Hematopoietic multipotent progenitor cell treated with erythropoietin and hydrocortisone succinate and interleukin-3 and kit ligand, for 6 days (in vitro differentiated cells): Measurements from ENCODE around the gene LAMC3.

ENCODE experiments used
- DNase-seq: peaks from one replicate; pipeline ENCODE4 v3.0.0-alpha.2; 2015

LAMC3 gene

GRCh38 chr9:131048820-131049219 is 39.8 kb downstream of the LAMC3 start:
- DNase-seq = no peak

DNA sequence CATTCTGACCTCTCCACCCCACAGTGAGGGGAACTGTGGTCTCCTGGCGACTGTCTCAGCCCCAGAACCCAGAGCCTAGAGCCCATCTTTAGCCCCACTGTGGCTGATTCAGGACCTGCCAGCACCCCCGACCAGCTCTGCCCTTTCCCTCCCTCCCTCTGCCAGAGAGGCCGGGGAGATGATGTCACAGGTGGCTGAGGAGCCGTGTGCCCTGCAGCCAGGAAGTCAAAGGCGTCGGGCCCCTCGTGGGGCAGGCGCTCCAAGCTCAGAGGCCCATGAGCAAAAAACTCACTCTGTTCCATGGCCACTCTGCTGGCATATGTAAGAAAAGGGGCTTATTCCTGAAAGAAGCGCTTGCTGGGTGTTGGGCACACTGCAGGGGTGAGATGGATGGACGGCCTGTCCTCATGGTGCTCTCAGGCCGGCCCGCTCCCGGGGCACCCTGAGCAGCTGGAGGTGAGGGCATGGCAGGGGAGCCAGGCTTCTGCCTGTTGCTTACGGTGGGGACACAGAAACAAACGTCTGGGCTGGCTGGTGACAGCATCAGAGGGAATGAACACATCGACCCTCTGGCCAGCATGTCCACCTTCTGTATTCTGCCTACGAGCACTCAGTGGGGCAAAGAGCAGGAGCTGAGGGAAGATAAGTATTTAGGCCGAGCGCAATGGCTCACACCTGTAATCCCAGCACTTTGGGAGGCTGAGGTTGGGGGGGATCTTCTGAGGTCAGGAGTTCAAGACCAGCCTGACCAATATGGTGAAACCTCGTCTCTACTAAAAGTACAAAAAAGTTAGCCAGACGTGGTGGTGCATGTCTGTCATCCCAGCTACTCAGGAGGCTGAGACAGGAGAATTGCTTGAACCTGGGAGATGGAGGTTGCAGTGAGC is 41.1 kb downstream of the LAMC3 start:
- DNase-seq = no peak

DNA sequence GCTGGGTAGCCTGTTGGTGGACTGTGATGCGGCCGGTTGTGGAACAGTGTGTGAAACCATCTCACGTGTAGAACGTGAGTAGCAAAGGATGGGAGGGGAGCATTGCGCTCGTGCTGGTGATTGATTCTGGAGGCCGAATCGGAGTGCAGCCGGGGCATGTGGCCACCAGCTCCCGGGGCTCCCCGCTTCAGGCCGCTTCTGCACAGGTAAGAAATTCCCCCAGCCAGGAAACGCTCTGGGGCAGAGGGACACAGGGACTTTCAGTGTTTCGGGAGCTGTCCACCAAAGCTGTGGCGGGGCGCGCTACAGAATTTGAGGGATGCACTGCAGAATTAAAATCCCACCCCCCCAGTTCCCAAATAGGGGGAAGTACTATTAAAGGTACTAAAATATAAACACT is 41.9 kb downstream of the LAMC3 start:
- no peak for DNase-seq

GRCh38 chr9:131051592-131052517 is 42.9 kb downstream of the LAMC3 start:
- no peak for DNase-seq

DNA sequence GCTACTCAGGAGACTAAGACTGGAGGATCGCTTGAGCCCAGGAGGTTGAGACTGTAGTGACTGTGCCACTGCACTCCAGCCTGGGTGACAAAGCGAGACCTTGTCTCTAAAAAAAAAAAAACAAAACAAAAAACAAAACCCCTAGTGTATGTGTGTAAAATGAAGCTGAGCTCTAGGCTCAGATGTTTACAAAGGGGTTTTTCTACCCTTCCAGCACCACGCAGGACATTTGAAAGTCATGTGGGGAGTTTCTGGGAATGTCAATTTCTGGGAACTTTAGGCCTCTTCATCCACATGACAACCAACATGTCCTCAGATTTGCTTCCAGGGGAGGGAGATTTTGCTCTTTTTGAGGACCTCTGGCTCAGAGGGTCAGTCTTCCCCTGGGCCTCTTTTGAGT is 44.9 kb downstream of the LAMC3 start:
- no peak for DNase-seq

DNA sequence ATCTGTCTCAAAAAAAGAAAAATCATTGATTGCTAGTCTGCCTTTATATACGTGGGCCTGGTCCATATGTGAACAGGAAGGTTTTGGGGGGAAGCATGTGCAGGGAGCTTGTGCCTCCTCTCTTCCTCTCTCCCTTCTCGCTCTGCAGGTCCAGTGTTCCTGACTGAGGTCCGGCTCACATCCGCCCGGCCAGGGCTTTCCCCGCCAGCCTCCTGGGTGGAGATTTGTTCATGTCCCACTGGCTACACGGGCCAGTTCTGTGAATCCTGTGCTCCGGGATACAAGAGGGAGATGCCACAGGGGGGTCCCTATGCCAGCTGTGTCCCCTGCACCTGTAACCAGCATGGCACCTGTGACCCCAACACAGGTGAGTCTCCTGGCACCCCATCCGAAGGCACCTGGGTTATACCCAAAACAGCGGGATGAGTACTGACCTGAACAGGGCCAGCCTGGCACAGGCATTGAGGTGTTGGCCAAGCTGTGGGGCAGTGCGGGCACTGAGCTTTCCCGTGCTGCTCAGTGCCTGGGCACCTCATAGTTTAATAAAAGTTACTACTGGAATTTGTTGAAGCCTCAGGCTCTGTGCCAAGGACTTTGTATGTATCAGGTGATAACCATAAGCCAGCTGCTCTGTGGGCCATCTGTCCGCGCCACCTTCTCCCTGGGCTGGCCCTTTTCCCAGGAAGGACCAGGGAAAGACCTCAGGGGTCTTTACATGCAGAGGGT is 48.0 kb downstream of the LAMC3 start:
- DNase-seq = no peak

GRCh38 chr9:131060900-131061630 is 52.1 kb downstream of the LAMC3 start:
- DNase-seq = no peak

- DNase-seq = no peak
Measured at GRCh38 chr9:131062969-131063368, 54.0 kb downstream of the LAMC3 start.

- no peak for DNase-seq
Measured at GRCh38 chr9:131065599-131065998, 56.6 kb downstream of the LAMC3 start.

DNA sequence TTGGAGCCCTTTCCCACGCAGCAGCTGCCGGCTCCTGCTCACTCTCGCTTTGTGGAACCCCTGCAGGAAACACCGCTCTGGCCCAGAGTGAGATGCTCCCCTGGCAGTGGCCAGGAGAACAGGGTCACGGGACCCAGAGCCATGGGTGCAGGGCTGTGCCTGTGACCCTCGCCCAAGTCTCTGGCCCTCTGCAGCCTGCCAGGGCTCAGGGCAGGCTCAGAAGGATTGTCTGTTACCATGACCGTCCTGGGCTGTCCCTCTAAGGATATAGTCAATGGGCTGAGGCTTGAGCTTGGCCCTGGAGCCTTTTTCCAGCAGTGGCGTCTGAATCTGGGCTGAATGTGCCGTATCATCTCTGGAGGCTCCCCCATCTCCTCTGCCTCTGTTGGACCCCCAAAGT is 58.7 kb downstream of the LAMC3 start:
- DNase-seq = no peak

DNA sequence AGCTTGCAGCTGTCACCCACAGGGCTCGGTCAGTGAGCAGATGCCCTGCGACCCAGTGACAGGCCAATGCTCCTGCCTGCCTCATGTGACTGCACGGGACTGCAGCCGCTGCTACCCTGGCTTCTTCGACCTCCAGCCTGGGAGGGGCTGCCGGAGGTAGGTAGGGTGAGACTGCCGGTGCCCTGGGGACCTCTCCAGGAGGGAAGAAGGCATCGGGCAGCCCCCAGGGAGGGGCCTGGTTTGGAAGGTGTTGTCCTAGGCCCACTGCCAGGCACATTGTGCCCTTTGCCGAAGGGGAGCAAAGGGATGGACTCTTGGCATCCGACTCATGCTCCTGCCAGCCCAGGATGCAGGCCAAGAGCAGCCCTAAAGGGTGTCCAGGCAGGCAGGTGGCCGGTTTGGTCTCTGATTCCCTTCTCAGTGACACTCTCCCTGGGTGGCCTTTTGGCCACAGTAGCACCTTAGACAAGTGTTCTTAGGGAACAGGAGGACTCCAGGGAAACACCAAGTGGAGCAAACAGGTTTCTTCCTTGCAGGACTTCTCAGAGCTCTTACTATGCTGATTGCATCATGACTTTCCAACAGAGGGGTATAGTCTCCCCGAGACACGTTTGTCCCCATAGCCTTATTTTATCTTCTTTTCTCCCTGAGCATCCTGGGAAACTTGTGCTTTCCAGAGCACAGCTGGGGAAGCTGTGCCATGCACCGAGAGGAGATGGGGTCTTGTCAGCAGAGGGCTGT is 59.3 kb downstream of the LAMC3 start:
- DNase-seq = no peak

- DNase-seq = no peak
Measured at GRCh38 chr9:131069699-131070098, 60.7 kb downstream of the LAMC3 start.

DNA sequence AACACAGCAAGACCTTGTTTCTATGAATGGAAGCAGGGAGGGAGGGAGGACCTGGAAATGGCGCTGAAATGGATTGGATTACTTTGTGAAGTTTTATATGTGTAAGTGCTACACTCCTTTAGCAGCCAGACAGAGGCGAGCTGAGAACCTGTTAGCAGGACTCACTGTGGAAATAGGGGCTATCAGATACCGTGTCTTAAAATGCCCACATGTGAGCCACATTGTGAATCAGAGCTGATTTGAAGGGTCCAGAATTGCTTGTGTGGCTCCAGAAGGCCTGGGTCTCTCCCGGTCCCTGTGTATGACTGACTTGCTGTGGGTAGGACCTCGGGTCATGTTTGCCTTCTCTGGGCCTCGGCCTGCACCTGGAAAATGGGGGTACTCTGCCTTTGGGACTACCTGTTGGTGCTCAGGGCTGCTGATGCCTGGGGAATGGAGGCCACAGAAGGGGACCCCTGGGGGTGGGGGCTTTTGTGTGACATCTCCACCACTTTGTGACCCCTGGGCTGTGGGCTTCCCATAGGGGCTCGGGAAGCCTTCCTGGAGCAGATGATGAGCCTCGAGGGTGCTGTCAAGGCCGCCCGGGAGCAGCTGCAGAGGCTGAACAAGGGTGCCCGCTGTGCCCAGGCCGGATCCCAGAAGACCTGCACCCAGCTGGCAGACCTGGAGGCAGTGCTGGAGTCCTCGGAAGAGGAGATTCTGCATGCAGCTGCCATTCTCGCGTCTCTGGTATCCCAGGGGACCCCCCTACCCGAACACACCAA is 63.3 kb downstream of the LAMC3 start:
- DNase-seq = no peak

DNA sequence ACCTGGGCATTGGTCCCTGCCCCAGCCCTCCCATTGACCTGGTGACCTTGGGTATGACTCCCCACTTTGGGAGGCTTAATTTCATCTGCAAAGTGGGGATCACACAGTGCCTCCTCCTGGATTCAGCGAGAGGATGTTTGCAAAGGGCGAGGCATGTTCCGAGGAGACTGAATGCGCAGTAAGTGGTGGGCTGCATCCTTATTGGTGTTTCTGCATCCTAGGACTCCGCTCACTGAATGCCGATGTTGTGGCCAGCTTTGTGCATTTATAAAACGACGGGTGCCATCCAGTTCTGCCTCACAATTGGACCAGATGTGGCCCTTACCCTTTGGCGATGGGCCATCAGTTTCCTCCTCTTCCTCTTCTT is 63.9 kb downstream of the LAMC3 start:
- no peak for DNase-seq

GRCh38 chr9:131076347-131077195 is 67.6 kb downstream of the LAMC3 start:
- DNase-seq = no peak

DNA sequence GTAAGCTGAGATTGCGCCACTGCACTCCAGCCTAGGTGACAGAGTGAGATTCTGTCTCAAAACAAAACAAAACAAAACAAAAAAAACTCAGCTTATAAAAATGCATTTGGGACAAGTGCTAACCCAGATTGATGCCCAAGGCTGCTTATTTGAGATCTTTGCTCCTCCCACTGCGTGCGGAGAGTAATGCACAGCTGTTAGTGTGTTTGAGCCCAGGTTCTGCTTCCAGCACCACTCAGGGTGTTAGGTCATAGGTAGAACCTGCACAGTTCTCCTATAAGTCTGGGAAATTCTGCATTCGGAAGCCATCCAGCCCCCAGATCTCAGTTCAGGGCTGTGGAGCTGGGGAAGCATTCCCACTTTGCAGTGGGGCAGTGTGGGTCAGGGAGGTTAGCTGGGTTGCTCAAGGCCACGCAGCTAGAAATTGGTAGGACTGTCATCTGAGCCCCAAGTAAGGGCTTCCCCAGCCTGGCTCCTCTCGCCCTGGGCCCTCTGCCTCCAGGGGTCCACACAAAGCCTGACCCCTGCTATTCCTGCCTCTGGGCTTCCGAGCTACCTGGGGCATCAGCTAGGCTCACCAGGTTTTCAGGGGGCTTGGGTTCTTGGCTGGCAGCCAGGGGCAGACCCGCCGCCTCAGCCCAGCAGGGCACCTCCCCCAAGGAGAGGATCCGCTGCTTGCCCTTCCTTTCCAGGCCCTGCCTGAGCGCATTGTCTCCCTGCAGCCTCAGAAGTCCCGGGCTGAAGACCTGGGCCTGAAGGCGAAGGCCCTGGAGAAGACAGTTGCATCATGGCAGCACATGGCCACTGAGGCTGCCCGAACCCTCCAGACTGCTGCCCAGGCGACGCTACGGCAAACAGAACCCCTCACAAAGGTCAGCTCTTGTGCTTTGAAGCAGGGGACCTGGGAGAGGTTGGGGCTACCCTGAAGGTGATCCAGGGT is 69.7 kb downstream of the LAMC3 start:
- DNase-seq = no peak

DNA sequence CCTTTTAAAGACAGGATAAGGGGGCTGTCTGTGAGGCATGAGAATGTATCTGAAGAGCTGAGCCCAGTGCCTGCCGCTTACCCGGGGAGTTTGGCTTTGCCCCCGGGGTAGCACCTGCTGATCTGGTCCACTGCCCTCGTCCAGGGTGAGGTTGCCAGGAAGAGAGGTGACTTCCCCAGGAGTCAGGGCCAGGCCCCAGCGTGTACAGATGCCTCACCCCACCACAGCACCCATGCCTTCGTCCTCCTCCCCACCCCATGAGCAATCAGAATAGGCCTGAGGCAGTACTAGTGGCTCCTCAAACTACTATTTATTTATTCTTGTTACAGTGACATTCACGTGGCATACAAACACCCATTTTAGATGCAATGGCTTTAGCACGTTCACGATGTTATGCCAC is 71.6 kb downstream of the LAMC3 start:
- no peak for DNase-seq

- no peak for DNase-seq
Measured at GRCh38 chr9:131081868-131082267, 72.9 kb downstream of the LAMC3 start.
